K562 treated with DMSO at 1 percent for 12 hours (cell line): ENCODE data around the gene DYNLT3. TPM values are rescaled to one million over a fixed set of nuclear protein-coding genes. Genes with fewer than 3 reads are reported as not detected.

Experiments used
- total RNA-seq: library from RNA; unstranded; fragments of 300-600 nt; gene quantifications from 2 replicates; pipeline ENCODE4 v1.2.3, GENCODE V29; 2022; ENCODE audit not compliant: insufficient read depth

Gene DYNLT3
- total RNA-seq, result 5.0 and 12.4 TPM in 2 replicates

GRCh38 chrX:37846934-37847732, at the start of gene DYNLT3:
DYNLT3 (minus strand) TSS chrX:37847571; CDS start chrX:37847510, 61 bp downstream.

Other genes with a start within 250 kb of the DYNLT3 start
- 3.5 and 16.4 TPM in 2 replicates for gene XK, start 161.8 kb downstream of the DYNLT3 start, total RNA-seq
- gene CYBB, start 67.5 kb downstream of the DYNLT3 start, total RNA-seq, result 0.17 and 1.7 TPM in 2 replicates
- gene SYTL5, start 159.0 kb upstream of the DYNLT3 start, total RNA-seq, result 0.16 TPM in 1 of 2 replicates, not detected in the other